ENCODE data around the gene MIEF1. TPM values are rescaled to one million over a fixed set of nuclear protein-coding genes. Genes with fewer than 3 reads are reported as not detected.

MIEF1 gene
- total and polyA plus RNA-seq, 2 experiments from 2014 or later: 20.6 to 26.2 TPM

GRCh38 chr22:39530116-39530515 lies 28.0 kb downstream of the MIEF1 start:
- H3K4me3 ChIP-seq: no peak overlapping the region
- H3K4me2 ChIP-seq (ENCODE audit: unreplicated experiment): no peak overlapping the region
- no peaks in the 10 kb centered on the region for H4K20me1 ChIP-seq (ENCODE audit: insufficient read depth)
- no peaks in the 10 kb centered on the region for H3K9me3 ChIP-seq (ENCODE audit: low read depth)
- H3K27me3 ChIP-seq (replicated peaks; ENCODE audit: insufficient read depth): no peaks in the 10 kb centered on the region
- 0 out of 2 replicates have a peak, but pooled peaks cover 3% of the 10 kb centered on the region for H3K36me3 ChIP-seq (ENCODE audit: low read depth)
- TF ChIP-seq EZH2 (IDR thresholded peaks at IDR 0.05; ENCODE audit: insufficient read depth, poor library complexity, severe bottlenecking) (no peak), EZH2phosphoT487 (IDR thresholded peaks at IDR 0.05; ENCODE audit: insufficient read depth, low read depth) (no peak)
- peaks cover 16% of the 10 kb centered on the region for H3F3A ChIP-seq (ENCODE audit: insufficient read depth)
- DNase-seq: no peak
- no peaks in the 10 kb centered on the region for H3K9me2 ChIP-seq (ENCODE audit: insufficient read depth)
- in situ Hi-C loops (cut with MboI): no loop called here
- H2AFZ ChIP-seq: no peak overlapping the region
- peaks cover 15% of the 10 kb centered on the region for H3K4me1 ChIP-seq (ENCODE audit: insufficient read depth)
- H3K79me2 ChIP-seq (ENCODE audit: insufficient read depth): peaks cover 40% of the 10 kb centered on the region
- no peak overlapping the region for H3K9ac ChIP-seq
- H3K27ac ChIP-seq: no peak overlapping the region
- 72 to 75% methylated on average over 6 of the region's 6 CpGs for WGBS, 2 experiments (ENCODE audit: low coverage in 1 of 2, low lambda C conversion rate in 2 of 2, missing lambda C conversion rate in 2 of 2)

- WGBS, 2 experiments (ENCODE audit: low coverage in 1 of 2, low lambda C conversion rate in 2 of 2, missing lambda C conversion rate in 2 of 2): 52 to 59% methylated on average over 9 of the region's 9 CpGs
- no peaks in the 10 kb centered on the region for H4K20me1 ChIP-seq (ENCODE audit: insufficient read depth)
- TF ChIP-seq EZH2 (IDR thresholded peaks at IDR 0.05; ENCODE audit: insufficient read depth, poor library complexity, severe bottlenecking) (no peak), EZH2phosphoT487 (IDR thresholded peaks at IDR 0.05; ENCODE audit: insufficient read depth, low read depth) (no peak)
- no peaks in the 10 kb centered on the region for H3K9me3 ChIP-seq (ENCODE audit: low read depth)
- no peaks in the 10 kb centered on the region for H3K27me3 ChIP-seq (replicated peaks; ENCODE audit: insufficient read depth)
- no peak overlapping the region for H3K27ac ChIP-seq
- peak overlapping the region; percentile 94; the same call in 1 of the 2 replicates for H3K4me3 ChIP-seq
- in situ Hi-C loops (cut with MboI): no loop called here
- H3K36me3 ChIP-seq (ENCODE audit: low read depth): 0 out of 2 replicates have a peak, but pooled peaks cover 3% of the 10 kb centered on the region
- H2AFZ ChIP-seq: no peak overlapping the region
- no peaks in the 10 kb centered on the region for H3K9me2 ChIP-seq (ENCODE audit: insufficient read depth)
- H3K79me2 ChIP-seq (ENCODE audit: insufficient read depth): peaks cover 40% of the 10 kb centered on the region
- H3K4me2 ChIP-seq (ENCODE audit: unreplicated experiment): peak overlapping the region; percentile 93
- DNase-seq: peak; percentile 68
- peak overlapping the region; percentile 92; the same call in 1 of the 2 replicates for H3K9ac ChIP-seq
- peaks cover 11% of the 10 kb centered on the region for H3F3A ChIP-seq (ENCODE audit: insufficient read depth)
- peaks cover 15% of the 10 kb centered on the region for H3K4me1 ChIP-seq (ENCODE audit: insufficient read depth)
These were observed 28.7 kb downstream of the MIEF1 start for GRCh38 chr22:39530692-39531331.

GRCh38 chr22:39532215-39533073 lies 30.4 kb downstream of the MIEF1 start, which contains the start of gene RPS19BP1:
TSS of gene RPS19BP1 (minus strand) at chr22:39532748. CDS start at chr22:39532738, 10 bp downstream.
- peaks cover 15% of the 10 kb centered on the region for H3K4me1 ChIP-seq (ENCODE audit: insufficient read depth)
- no peak for TF ChIP-seq EZH2phosphoT487 (IDR thresholded peaks at IDR 0.05; ENCODE audit: insufficient read depth, low read depth)

GRCh38 chr22:39534092-39534506 lies 32.0 kb downstream of the MIEF1 start:
- Histone ChIP-seq H3K9me3 (ENCODE audit: low read depth) (no peaks in the 10 kb centered on the region), H3K27ac (no peak overlapping the region), H3K27me3 (replicated peaks; ENCODE audit: insufficient read depth) (no peaks in the 10 kb centered on the region), H3K36me3 (ENCODE audit: low read depth) (0 out of 2 replicates have a peak, but pooled peaks cover 3% of the 10 kb centered on the region), H3K9ac (peak overlapping the region; percentile 17; the same call in 1 of the 2 replicates), H3K9me2 (ENCODE audit: insufficient read depth) (no peaks in the 10 kb centered on the region), H3K79me2 (ENCODE audit: insufficient read depth) (peaks cover 32% of the 10 kb centered on the region), H3F3A (ENCODE audit: insufficient read depth) (peaks cover 8% of the 10 kb centered on the region; the same call in 1 of the 2 replicates), H3K4me1 (ENCODE audit: insufficient read depth) (peaks cover 15% of the 10 kb centered on the region), H2AFZ (peak overlapping the region; percentile 87), H3K4me3 (no peak overlapping the region), H3K4me2 (ENCODE audit: unreplicated experiment) (peak overlapping the region; percentile 26), H4K20me1 (ENCODE audit: insufficient read depth) (no peaks in the 10 kb centered on the region)
- DNase-seq: no peak
- 79% methylated on average over 10 to 12 of the region's 12 CpGs for WGBS, 2 experiments (ENCODE audit: low coverage in 1 of 2, low lambda C conversion rate in 2 of 2, missing lambda C conversion rate in 2 of 2)
- TF ChIP-seq EZH2phosphoT487 (IDR thresholded peaks at IDR 0.05; ENCODE audit: insufficient read depth, low read depth) (no peak), EZH2 (IDR thresholded peaks at IDR 0.05; ENCODE audit: insufficient read depth, poor library complexity, severe bottlenecking) (no peak)
- in situ Hi-C loops (cut with MboI): no loop called here

More at GRCh38 chr22:39532215-39533073, 30.4 kb downstream of the MIEF1 start, which contains the start of gene RPS19BP1:
- Histone ChIP-seq H3F3A (ENCODE audit: insufficient read depth) (peaks cover 8% of the 10 kb centered on the region; the same call in 1 of the 2 replicates), H3K4me2 (ENCODE audit: unreplicated experiment) (peak within 1 kb of the TSS; percentile 93), H3K27me3 (replicated peaks; ENCODE audit: insufficient read depth) (no peaks in the 10 kb centered on the region), H2AFZ (peak within 1 kb of the TSS; percentile 91), H3K4me3 (peak within 1 kb of the TSS; percentile 94), H3K9me3 (ENCODE audit: low read depth) (no peaks in the 10 kb centered on the region), H3K27ac (peak within 1 kb of the TSS; percentile 53), H4K20me1 (ENCODE audit: insufficient read depth) (no peaks in the 10 kb centered on the region), H3K79me2 (ENCODE audit: insufficient read depth) (peaks cover 40% of the 10 kb centered on the region), H3K9ac (peak within 1 kb of the TSS; percentile 92), H3K36me3 (ENCODE audit: low read depth) (0 out of 2 replicates have a peak, but pooled peaks cover 3% of the 10 kb centered on the region), H3K9me2 (ENCODE audit: insufficient read depth) (no peaks in the 10 kb centered on the region)
- WGBS, 2 experiments (ENCODE audit: low coverage in 1 of 2, low lambda C conversion rate in 2 of 2, missing lambda C conversion rate in 2 of 2): 0 to 2% methylated on average over 65 to 67 of the region's 67 CpGs
- in situ Hi-C loops (cut with MboI): no loop called here
- DNase-seq: peak; percentile 99

Data from GM23248 (cell line).